ENCODE results near the gene PHRF1.

The PHRF1 gene

DNA sequence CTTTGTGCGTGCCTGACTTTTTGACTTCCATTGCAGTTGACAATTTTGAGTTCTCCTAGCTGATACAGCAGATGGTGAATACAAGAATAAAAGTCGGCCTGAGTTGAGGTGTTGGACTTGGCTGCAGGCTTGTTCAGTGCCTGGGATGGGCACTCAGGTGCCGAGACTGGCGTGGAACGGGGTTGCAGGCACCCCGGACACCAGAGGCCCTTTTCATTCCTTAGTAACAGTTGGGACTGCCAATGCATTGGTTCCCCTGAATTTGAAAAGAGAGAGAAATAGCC is 1.3 kb downstream of the PHRF1 start:
- peak overlapping the region; percentile 92 for H3K4me3 ChIP-seq (ENCODE audit: low read depth, low read length)
- no peak for DNase-seq (ENCODE audit: low read depth, low spot score)
- ChIA-PET POLR2A (no interaction called here), CTCF (interaction anchor here (1.1 to 1.4 kb wide), 2 partner anchors 21 to 58 kb away, joined by 3 to 4 read pairs; no protein-coding TSS in a partner anchor)
- TF ChIP-seq, protein P1, sequence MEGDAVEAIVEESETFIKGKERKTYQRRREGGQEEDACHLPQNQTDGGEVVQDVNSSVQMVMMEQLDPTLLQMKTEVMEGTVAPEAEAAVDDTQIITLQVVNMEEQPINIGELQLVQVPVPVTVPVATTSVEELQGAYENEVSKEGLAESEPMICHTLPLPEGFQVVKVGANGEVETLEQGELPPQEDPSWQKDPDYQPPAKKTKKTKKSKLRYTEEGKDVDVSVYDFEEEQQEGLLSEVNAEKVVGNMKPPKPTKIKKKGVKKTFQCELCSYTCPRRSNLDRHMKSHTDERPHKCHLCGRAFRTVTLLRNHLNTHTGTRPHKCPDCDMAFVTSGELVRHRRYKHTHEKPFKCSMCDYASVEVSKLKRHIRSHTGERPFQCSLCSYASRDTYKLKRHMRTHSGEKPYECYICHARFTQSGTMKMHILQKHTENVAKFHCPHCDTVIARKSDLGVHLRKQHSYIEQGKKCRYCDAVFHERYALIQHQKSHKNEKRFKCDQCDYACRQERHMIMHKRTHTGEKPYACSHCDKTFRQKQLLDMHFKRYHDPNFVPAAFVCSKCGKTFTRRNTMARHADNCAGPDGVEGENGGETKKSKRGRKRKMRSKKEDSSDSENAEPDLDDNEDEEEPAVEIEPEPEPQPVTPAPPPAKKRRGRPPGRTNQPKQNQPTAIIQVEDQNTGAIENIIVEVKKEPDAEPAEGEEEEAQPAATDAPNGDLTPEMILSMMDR (IDR thresholded peaks at IDR 0.05; ENCODE audit: insufficient read depth, low read length, missing control alignments): no peak

DNA sequence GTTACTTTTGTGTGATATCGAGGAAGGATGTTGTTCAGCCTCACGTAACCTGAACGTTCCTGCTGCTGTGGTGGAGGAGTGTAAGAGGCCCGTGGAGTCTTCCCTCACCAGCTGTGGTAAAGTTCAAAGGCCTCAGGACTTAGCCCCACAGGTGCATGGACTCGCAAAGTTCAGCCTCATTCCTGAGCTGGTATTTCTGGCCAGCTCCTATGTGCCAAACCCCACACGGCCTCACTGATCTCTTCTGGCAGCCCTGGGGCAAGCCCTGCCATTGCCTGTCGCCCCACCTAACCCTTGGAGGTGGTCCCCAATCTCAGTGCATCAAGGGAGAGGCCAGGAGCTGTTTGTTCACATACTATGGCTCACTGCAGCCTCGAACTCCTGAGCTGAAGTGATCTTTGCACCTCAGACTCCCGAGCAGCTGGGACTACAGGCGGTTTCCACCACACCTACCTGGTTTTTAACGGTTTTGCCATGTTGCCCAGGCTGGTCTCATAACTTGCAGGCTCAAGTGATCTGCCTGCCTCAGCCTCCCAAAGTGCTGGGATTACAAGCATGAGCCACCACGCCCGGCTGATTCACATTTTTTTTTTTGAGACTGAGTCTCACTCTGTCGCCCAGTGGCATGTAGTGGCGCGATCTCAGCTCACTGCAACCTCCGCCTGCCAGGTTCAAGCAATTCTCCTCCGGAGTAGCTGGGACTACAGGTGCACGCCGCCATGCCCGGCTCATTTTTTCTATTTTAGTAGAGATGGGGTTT is 2.2 kb downstream of the PHRF1 start:
- DNase-seq (ENCODE audit: low read depth, low spot score): no peak
- H3K4me3 ChIP-seq (ENCODE audit: low read depth, low read length): peak overlapping the region; percentile 92
- TF ChIP-seq, protein P1 (IDR thresholded peaks at IDR 0.05; ENCODE audit: insufficient read depth, low read length, missing control alignments): no peak
- ChIA-PET CTCF (interaction anchor here (1.1 to 1.4 kb wide), 2 partner anchors 22 to 59 kb away, joined by 3 to 4 read pairs; no protein-coding TSS in a partner anchor), POLR2A (no interaction called here)

DNA sequence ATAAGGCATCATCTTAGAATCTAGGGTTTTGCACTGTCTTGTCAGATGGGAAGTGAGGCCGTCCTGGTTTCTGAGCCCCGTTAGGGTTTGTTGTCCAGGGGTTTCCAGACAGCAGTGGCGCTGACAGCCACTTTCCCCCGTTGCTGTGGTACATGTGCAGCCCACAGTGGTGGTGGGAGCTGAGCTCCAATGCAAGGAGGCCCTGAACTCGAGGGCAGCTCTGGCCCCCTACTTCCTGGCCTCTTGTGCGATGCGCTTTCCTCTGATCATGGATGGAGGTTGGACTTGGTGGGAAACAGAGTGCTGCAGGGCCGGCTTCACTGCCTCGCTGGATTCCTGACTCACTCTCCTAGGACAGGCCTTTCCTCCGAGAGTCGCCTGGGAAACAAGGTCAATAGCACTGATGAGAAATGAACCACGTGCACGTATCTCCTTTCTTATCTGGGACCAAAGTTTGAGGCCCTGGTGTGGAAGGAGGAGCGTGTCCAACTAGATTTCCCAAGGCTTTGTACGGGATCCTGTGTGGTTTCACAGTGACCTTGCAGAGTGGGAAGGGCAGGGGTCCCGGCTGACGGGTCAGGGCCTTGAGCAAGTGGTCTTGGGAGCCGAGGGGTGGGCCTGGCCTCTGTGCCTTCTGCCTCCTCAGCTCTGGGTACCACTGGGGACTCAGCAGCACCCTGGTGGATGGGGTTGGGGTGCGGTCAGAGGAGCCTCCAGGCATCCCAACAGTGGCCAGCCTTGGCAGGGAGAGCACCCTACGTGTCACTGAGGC is 3.7 kb downstream of the PHRF1 start:
- H3K4me3 ChIP-seq (ENCODE audit: low read depth, low read length): no peak overlapping the region
- POLR2A ChIA-PET: interaction anchor here (0.7 kb wide), 3 partner anchors 22 to 151 kb away, joined by 3 to 4 read pairs (median 3); no protein-coding TSS in a partner anchor
- CTCF ChIA-PET: no interaction called here
- TF ChIP-seq, protein P1 (IDR thresholded peaks at IDR 0.05; ENCODE audit: insufficient read depth, low read length, missing control alignments): no peak
- no peak for DNase-seq (ENCODE audit: low read depth, low spot score)

DNA sequence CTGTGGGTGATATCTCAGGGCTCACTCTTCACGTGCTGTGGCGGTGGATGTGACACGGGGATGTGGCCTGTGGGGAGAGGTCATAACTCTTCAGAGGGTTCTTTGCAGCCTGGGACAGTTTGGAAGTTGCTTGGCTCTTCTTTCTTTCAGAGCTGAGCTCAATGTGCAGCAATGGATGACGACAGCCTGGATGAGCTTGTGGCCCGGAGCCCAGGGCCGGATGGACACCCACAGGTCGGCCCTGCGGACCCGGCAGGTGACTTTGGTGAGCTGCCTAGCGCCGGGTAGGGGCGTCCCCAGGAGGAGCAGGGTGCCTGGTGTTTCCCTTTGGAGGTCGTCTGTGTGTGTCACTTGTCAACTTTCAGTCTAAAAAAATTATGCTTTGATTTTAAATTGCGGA is 5.1 kb downstream of the PHRF1 start:
- POLR2A ChIA-PET: no interaction called here
- CTCF ChIA-PET: no interaction called here
- TF ChIP-seq, protein P1 (IDR thresholded peaks at IDR 0.05; ENCODE audit: insufficient read depth, low read length, missing control alignments): no peak
- no peak for DNase-seq (ENCODE audit: low read depth, low spot score)
- no peak overlapping the region for H3K4me3 ChIP-seq (ENCODE audit: low read depth, low read length)

DNA sequence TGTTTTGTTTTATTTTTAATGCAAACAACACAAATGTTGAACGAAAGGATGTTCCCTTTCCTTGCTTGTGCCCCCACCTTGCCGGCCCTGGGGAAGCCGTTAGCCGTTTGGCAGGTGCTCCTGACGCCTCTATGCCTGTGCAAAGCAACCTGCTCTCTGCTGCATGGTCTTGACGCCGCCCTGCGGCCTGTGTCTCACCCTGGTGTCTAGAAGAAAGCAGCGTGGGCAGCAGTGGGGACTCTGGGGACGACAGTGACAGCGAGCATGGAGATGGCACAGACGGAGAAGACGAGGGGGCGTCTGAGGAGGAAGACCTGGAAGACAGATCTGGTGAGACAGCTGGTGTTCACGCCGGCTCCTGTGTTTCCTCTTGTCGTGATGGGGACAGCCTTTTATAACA is 5.5 kb downstream of the PHRF1 start:
- POLR2A ChIA-PET: no interaction called here
- TF ChIP-seq, protein P1 (IDR thresholded peaks at IDR 0.05; ENCODE audit: insufficient read depth, low read length, missing control alignments): no peak
- DNase-seq (ENCODE audit: low read depth, low spot score): no peak
- CTCF ChIA-PET: no interaction called here
- no peak overlapping the region for H3K4me3 ChIP-seq (ENCODE audit: low read depth, low read length)

DNA sequence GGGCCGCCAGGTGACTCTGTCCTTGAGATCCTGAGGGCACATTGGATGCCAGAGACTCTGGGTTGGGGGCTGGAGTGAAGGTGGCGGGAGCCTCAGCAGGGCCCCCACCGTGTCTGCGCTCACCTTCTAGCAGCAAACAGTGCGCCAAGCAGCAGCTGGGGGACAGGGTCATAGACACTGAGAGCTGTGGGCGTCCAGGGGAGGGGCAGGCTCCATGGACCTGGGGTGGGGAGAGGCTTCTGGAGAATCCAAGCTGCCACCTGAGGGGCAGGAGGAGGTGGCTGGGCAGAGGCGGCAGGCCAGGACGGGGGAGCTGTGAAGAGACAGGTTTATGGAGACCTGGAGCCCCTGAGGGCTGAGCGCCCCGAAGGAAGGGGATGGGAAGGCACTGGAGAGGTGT is 8.0 kb downstream of the PHRF1 start:
- no peak for DNase-seq (ENCODE audit: low read depth, low spot score)
- CTCF ChIA-PET: no interaction called here
- POLR2A ChIA-PET: no interaction called here
- no peak overlapping the region for H3K4me3 ChIP-seq (ENCODE audit: low read depth, low read length)
- TF ChIP-seq, protein P1 (IDR thresholded peaks at IDR 0.05; ENCODE audit: insufficient read depth, low read length, missing control alignments): no peak
